ENCODE data around the gene CCNA2.

The CCNA2 gene

DNA sequence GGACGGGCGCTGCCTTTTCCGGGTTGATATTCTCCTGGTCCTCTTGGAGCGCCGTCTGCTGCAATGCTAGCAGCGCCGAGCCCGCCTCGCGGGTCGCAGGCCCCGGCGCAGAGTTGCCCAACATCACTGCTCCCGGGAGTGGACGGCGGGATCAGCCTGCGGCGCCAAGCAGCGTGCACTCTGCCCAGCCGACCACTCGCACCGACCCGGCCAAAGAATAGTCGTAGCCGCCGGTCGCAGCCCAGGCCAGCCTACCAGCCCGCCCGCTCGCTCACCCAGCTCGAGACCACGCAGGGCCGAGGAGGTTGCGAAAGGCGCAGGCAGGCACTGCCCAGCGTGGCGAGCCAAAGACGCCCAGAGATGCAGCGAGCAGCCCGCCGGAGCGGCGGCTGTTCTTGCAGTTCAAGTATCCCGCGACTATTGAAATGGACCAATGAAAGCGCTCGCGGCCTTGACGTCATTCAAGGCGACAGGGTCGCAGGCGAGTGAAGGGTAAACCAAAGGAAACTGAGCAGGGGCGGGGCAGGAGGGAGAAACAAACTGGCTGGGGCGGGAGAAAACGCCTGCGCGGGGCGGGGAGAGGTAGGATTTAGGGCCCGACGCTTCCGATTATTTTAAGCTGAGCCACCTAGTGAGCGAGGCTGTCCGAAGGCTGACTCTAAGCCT, at the start of gene CCNA2:
Gene CCNA2 (minus strand): TSS at position 379 of the 666 bp plus-strand sequence. CDS start 255 bp downstream, at position 124.
- peak; percentile 75 for DNase-seq (ENCODE audit: low spot score)

DNA sequence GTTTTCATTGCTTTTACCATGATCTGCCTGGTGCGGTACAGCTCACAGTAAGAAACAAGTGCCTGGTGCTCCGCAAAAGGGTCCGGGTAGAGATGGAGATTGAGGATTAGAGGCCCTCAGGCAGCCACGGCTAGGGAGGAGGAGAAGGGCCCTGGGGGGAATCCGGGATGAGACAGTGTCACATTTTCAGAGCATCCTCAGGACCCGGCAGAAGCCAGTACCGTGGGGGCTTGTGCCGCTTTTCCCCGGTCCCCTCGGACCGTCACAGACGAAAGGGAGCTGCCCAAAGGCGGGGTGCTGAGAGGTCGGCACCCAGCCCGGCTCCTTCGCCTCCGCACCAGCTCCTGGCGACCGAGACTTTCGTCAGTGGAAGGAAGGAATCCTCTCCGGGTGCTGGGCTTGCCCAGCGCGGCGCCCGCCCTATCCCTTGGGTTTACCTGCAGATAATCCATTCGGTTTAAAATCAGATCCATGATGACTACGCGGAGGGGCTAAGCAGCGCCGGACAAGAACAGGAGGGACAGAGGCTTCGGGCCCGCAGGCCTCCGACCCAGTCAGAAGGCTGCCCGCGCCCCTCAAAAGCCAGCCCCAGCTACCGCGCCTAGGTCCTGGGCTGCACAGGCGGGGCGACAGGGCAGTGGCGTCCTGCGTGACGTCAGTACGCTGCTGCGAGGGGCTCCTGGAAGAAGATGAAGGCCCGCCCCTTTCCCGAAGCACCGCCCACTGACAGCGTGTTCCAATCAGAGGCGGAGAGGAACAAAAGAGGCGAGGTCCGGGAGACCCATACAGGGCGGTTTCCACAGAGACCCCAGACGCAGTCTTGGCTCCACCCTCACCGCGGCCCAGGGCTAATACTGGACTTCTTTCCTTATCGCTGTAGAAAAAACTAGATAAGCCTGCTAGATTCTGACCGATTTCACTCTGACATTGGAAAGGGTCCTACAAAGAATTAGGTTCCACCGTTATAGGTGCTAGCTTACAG, 46.4 kb upstream of the CCNA2 start, which contains the start of gene BBS7:
Gene BBS7 (minus strand): TSS at position 634 of the 982 bp plus-strand sequence. CDS start 161 bp downstream, at position 473.
- peak; percentile 70 for DNase-seq (ENCODE audit: low spot score)

DNA sequence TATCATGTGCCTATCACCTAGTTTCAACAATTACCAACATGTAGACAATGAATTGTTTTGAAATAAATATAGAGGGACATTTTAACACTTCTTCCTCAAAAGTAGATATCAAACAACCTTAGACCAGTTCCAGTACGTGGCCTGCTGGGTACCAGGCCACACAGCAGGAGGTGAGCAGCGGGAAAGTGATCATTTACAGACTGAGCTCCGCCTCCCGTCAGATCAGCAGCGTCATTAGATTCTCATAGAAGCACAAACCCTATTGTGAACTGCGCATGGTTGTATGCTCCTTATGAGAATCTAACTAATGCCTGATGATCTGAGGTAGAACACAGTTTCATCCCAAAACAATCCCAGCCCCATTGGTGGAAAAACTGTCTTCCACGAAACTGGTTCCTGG, 40.1 kb upstream of the CCNA2 start:
- no peak for DNase-seq (ENCODE audit: low spot score)

DNA sequence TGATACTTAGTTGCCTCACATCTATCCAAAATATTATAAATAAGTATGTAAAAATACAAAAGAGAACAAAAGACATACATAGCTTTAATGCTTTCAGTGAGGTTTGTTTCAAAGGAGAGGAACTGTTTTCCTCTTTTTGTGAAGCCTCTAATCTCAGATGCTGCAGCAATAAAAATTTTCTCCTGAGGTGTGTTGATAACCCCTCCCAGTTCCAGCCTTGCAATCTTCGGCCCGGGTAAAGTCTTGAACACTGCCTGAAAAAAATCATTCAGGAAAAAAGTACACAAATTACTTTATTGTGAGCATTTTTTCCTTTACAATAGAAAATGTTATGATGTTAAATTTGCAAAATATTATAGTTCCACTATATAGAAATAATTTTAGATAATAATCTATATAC, 37.7 kb upstream of the CCNA2 start:
- DNase-seq (ENCODE audit: low spot score), result no peak

DNA sequence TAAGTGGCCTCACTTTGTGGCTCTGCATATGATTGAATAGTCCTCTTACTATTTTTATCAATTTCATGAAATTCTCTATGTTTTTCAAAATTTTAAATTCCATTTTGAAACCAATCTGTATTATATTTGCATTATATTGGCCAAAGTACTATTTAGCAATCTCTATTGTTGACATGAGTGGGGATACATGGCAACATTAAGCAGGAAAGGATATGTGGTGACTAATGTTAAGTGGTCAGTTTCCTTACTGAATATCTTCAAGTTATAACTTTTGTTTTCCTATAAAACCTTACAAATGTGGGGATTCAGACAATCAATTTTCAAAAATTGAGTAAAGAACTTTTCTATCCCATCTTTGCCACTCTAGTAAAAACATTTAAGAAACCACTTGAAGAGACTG, 36.4 kb upstream of the CCNA2 start:
- DNase-seq (ENCODE audit: low spot score), result no peak

DNA sequence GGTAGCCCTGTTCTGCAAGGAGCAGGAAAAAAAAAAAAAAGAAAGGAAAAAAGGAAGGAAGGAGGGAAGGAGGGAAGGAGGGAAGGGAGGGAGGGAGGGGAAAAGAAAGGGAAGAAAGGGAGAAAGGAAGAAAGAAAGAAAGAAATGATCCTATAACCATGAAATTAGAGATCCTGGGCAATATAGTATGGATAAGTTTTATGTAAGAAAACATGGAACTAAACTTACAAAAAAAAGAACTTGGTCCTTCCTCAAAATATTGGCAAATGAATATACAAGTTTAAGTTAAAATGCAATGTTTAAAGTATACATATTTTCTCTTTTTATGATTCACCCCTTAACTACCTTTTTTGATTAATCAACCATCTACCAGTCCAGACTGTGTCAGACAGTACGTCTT, 27.7 kb upstream of the CCNA2 start:
- no peak for DNase-seq (ENCODE audit: low spot score)

DNA sequence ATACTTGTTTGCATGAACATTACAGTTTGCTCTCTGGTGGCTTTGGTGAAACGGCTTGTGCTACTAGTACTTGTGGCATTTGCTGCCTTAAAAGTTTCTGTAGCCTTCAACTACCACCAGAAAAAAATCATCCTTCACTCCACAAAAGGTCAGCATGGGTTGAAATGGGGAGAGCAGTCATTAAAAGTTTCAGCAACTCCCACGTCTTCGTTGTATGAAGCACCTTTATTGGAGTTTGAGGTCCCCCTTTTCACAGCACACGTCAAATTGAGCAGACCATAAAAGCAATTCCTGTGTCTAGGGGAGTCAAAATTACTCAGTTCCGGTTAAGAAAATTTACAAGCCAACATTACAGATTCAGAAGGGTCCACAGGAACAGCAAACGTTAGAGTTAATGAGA, 23.0 kb upstream of the CCNA2 start:
- DNase-seq (ENCODE audit: low spot score), result no peak

DNA sequence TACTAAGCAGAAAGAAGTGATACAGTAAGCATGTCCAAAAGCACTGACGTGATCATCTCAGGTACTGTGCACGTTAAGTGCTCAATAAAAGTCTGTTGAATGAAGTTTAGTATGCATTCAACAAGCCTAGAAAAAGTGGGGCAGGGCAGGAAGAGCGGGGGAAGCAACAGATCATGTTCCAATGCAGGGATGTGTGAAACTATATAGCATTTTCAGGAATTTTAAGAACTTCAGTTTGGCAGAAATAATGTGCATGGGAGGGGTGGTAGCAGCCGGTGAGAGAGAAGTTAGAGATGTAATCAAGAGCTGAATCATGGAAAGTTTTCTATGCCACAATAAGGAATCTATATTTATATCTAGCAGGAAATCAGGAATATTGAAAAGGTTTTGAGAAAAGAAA, 19.2 kb upstream of the CCNA2 start:
- DNase-seq (ENCODE audit: low spot score), result no peak

DNA sequence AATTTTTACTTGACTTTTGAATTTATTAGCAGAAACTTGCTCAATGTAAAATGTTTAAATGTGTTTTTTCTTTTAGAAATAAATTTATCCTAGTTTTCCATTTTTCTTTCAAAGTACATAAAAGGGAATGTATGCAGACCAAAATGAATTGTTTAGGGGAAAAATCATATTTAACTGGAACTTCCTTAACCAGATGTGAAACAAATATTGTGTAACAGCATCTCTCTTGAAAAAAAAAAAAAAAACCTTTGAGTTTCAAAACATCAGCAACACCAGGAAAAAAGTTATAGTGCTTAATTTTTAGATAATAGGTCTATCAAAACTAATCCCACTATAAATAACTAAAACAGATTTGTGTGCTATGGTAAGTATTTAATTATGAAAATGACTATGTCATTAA, 14.5 kb upstream of the CCNA2 start:
- DNase-seq (ENCODE audit: low spot score), result no peak

DNA sequence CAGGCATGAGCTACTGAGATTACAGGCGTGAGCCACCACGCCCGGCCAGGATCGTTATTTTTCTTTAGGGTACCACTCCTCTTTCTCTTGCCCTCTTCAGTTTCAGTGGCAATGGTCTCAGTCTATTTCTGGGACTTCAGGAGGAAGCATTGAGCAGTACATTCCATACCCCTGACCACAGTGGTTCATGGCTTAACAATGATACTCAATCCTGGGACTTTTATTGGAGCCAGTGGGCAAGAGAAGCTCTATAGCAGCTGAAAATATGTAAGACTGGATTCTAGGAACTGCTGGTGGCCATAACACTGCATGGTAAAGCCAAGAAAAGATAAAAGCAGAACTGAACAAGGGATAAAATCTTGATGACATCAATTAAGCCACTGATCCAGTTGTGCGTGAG, 5.8 kb upstream of the CCNA2 start:
- no peak for DNase-seq (ENCODE audit: low spot score)

DNA sequence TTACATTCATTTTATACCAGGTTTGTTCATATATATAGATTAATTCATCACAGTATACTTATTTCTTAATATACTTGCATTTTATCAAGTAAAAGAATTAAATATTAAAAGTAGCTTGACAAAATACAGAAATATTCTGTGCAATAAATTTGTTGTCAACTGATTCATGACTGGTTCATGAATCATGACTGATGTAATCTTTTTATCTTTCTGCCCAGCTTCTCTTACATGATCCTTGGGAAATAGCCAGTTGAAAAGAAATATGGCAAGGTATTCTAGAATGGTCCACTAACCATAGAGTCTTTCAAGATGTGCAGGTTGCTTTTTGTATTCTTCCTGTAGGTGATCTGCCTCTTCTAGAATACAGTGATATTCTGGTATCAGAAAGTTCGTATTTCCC, 4.2 kb upstream of the CCNA2 start:
- DNase-seq (ENCODE audit: low spot score), result no peak

DNA sequence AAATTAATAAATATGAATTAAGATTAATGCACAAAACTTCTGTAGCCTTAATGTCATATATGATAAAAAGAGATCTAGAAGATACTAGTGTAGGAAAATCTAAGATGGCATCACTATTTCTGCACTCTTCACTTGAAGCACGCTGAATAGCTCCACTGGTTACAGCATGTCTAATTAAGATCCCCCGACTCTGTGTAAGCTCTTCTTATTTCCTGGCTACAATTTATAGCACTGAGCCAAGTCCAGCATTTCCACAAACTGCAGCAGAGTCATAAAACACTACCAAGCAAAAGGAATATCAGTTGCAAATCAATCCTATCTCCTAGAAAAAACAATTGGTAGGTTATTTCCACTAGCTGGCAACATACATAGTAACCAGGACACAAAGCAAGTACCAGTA, 1.3 kb upstream of the CCNA2 start:
- peak; percentile 3 for DNase-seq (ENCODE audit: low spot score)

DNA sequence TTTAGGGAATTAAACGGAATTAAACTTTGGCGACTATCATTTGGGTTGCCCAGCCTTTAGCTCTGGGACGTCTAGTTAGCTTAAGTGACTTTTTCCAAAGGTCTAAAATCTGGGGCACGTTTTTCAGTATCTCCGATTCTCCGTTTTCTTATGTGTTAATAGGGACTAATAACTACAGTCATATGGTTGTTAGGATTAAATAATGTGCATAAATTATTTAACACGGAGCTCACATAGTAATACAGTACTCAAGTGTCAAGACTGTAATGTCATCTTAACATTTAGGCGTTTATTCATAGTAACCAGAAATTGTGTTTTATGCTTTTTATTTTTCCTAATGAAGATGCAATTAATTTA, 466 bp upstream of the CCNA2 start:
- no peak for DNase-seq (ENCODE audit: low spot score)

DNA sequence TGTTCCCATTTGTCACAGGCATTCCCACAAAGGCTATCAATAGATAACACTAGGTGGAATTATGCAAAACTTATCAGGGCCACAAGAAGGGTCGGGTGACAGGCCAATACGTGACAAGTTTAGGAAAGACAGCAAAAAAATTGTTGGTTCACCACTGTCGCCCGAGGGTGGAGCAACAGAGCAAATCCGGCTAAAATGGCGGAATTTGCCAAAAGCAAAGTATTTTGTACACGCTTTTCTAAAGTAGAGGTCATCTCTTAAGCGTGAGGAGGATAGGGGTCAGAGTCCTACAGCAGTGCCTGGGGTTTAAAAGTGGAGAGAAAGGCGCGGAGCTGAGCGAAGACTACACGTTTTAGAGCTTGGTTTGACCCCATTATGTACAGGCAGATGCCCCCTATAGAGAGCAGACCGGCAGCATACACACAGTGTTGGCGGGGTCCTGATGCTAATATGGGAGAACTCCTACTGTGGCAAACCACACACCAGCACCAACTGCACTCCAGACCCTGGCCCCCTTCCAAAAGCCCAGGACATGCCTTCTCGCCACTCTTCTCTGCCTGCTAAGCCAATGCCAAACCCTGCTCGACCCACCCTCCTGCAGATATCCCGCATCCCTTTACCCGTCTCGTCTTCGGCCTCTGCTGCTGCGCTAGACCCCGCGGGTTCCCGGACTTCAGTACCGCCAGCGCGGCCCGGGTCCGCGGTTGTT, 733 bp downstream of the CCNA2 start:
- peak; percentile 26 for DNase-seq (ENCODE audit: low spot score)

DNA sequence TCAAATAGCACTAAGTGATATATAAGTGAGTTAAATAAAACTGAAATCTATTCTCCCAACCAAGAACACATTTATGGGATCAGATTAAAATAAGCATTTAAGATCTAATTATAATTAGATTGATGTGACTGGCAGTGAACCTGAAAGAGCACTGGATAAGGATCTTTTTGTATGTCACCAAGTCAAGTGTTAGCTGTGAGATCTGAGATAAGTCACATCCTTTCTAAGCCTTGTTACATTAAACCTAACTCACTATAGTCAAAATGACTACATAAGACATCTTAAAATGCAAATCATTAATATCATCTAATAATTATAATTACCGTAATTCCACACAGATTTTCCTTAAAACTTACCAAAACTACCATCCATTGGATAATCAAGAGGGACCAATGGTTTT, 1.6 kb downstream of the CCNA2 start:
- no peak for DNase-seq (ENCODE audit: low spot score)

DNA sequence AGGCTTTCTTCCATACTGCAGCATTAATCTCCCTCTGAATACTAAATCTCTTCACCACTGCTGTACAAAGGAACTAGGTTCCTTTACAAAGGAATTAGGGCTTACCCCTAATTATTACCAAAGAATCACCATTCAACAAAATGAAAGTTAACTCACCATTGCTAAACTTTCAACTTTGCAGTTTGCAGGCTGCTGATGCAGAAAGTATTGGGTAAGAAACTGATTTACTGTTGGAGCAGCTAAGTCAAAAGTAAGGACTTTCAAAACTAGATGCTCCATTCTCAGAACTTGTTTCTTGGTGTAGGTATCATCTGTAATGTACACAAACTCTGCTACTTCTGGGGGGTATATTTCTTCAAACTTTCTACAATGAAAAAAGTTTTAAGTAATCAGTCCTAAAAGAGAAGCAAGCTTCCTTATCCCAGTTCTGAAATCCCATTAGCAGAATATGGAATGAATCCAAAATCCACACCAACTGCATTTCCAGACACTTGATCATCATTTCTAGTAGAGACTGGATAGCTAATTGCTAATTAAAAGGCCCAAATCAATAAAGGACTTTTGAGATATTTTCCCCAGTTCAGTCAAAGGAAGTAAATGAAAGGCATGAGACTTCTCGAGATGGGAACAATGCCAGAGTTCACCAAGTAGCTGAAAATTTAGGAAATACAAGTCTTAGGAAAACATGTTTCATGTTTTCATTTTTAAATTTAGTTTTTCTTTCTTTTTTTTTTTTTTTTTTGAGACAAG, 4.3 kb downstream of the CCNA2 start:
- no peak for DNase-seq (ENCODE audit: low spot score)

DNA sequence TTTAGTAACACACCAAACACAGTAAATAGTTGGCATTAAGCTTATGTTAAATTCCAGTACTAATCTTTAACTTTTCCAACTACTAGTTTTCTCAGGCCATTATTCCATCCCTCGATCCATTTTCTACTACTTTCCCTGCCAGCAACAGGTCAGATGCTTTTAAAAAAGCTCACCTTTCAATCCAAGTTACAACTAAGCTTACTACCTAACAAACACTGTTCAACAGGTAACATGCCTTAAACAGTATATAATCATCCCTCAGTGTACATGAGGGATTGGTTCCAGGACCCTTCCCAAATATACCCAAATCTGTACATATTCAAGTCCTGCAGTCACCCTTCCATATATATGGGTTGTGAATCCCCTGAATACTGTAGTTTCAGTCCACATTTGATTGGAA, 5.5 kb downstream of the CCNA2 start:
- no peak for DNase-seq (ENCODE audit: low spot score)

DNA sequence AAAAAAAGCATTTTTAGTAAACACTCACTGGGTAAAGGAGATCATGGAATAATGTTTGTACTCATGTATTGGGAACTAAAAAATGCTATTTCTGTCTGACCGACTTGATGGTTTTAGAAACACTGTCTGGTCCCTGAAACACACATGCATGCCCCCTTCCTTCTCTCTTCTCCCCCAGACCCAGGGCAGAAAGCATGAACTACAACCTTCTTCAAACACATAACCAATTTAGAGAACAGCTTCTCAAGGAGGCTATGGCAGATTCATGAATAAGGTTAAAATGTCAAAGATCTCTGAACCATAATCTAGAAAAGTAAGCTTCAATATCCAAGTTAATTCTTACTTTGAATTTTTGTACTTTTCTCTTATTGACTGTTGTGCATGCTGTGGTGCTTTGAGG, 6.0 kb downstream of the CCNA2 start:
- no peak for DNase-seq (ENCODE audit: low spot score)

DNA sequence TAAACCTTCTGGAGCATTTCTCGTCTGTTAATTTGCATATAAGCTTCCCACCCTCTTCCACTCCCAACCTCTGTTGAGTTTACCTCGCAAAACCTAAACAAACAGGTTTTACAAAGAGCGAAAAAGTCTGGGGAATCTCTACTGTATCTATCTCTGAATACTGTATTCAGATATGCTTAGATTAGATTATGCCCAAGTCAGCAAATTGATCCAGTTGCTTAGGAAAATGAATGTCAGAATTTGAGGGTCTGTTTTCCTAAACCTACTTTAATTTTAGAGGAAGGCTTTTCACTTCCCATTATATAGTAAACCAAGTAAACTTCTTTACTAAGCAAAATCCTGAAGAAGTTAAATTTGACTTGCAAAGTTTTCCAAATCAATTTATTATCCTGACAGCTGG, 6.7 kb downstream of the CCNA2 start:
- DNase-seq (ENCODE audit: low spot score), result no peak

DNA sequence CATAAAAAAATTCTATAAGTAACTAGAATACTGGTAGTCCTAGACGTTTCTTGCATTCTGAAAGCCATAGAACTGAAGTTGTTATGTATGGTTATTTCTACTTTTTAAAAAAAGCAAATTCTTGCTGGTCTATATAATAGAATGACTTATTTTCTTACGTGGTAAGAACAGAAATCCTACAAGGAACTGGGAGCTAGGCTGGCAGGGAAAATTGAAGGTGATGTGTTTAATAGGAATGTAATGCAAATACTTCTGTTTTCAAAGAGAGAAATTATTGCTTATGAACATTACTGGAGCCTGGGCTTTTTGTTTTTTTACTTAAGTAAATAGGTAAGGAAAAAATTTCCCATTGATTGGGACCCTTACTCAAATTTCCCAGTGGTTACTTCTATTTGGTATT, 8.9 kb downstream of the CCNA2 start:
- DNase-seq (ENCODE audit: low spot score), result no peak

DNA sequence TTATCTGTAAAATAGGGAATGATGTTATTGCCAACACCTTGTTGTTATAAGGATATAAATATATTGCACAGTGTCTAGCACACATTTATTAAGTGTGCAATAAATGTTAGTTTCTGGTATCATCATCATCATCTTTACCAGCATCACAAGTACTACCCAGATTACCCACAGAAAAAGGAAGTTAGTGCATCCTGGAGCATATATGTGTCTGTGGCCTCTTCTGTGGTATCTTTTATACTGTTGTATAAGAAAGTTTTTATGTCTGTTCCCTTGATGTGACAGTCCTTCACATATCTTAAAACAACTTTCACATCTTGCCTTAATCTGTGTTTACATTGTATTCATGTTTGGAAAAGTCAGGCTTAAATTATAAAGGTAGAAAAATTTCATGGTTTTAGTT, 12.6 kb downstream of the CCNA2 start:
- DNase-seq (ENCODE audit: low spot score), result no peak

DNA sequence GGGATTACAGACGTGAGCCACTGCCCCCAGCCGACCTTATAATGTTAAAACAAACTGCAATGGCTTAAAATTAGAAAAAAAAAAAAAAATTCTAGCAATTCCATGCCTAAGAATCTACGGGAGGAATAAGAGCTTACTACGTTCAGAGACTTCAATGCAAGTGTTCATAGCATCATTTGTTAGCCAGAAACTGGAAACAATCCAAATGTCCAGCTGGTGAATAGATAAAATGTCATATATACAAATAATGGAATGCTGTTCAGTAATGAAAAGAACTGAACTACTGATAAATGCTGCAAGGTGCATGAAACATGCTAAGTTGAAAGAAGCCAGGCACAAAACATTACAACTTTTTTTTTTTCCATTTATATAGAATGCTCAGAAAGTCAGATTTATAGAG, 17.3 kb downstream of the CCNA2 start:
- no peak for DNase-seq (ENCODE audit: low spot score)

All from HuH-7 (cell line).